WTC11 (cell line): ENCODE data around the gene CTSO. TPM values are rescaled to one million over a fixed set of nuclear protein-coding genes. Genes with fewer than 3 reads are reported as not detected.
A peak's percentile ranks its signal among the peaks of the same experiment; 100 is the strongest.

Source experiments
- ATAC-seq: fragments of 200-7000 bp; cut with Tn5 transposase; 2 replicates; pipeline ENCODE4 v1.10.0; 2021; ENCODE audit warnings: mild to moderate bottlenecking, moderate library complexity
- CTCF ChIA-PET: fragments of 300-600 bp; sonication (Branson Sonifier 250); formaldehyde crosslinking; loops from one replicate; lab custom pipeline; 2021; ENCODE audit warnings: antibody characterized with exemption; lab: Charles Lee
- POLR2A ChIA-PET: fragments of 350-600 bp; sonication (Branson Sonifier 250); formaldehyde crosslinking; loops from one replicate; lab custom pipeline; 2021; ENCODE audit warnings: antibody characterized with exemption; lab: Charles Lee
- DNase-seq: peaks from one replicate; pipeline ENCODE4 v3.0.0; 2021; ENCODE audit warnings: low spot score
- H3K27ac Mint-ChIP-seq: 2 replicates; pipeline ENCODE4 v1.8.0; 2021; ENCODE audit warnings: mixed read lengths
- H3K27me3 Mint-ChIP-seq: 2 replicates; pipeline ENCODE4 v1.8.0; 2021; ENCODE audit warnings: low read depth, mild to moderate bottlenecking, moderate library complexity, mixed read lengths
- H3K36me3 Mint-ChIP-seq: 2 replicates; pipeline ENCODE4 v1.8.0; 2021; ENCODE audit warnings: mixed read lengths
- H3K4me1 Mint-ChIP-seq: 2 replicates; pipeline ENCODE4 v1.8.0; 2022; ENCODE audit warnings: mixed read lengths
- H3K4me3 Mint-ChIP-seq: 2 replicates; pipeline ENCODE4 v1.8.0; 2021; ENCODE audit warnings: mild to moderate bottlenecking, moderate library complexity, mixed read lengths
- H3K9me3 Mint-ChIP-seq: 2 replicates; pipeline ENCODE4 v1.8.0; 2021; ENCODE audit warnings: mixed read lengths
- CREB1 ChIP-seq: sonication (generic); formaldehyde crosslinking; IDR thresholded peaks from 2 replicates; pipeline ENCODE4 v1.8.0; 2023; ENCODE audit warnings: mild to moderate bottlenecking, missing genetic modification reagents
- ETV6 ChIP-seq: sonication (generic); formaldehyde crosslinking; IDR thresholded peaks from 2 replicates; pipeline ENCODE4 v1.8.1; 2022; ENCODE audit warnings: mild to moderate bottlenecking, missing genetic modification reagents
- FOXJ3 ChIP-seq: sonication (generic); formaldehyde crosslinking; IDR thresholded peaks from 2 replicates; pipeline ENCODE4 v1.9.0; 2021; ENCODE audit warnings: missing genetic modification reagents, mild to moderate bottlenecking, borderline replicate concordance
- FOXK1 ChIP-seq: sonication (generic); formaldehyde crosslinking; IDR thresholded peaks from 2 replicates; pipeline ENCODE4 v1.8.0; 2022; ENCODE audit warnings: mild to moderate bottlenecking, moderate library complexity, missing genetic modification reagents
- IRF2 ChIP-seq: sonication (generic); formaldehyde crosslinking; IDR thresholded peaks from 2 replicates; pipeline ENCODE4 v1.8.0; 2022; ENCODE audit warnings: low read depth, missing genetic modification reagents, borderline replicate concordance
- KAT7 ChIP-seq: sonication (generic); formaldehyde crosslinking; IDR thresholded peaks from 2 replicates; pipeline ENCODE4 v1.8.1; 2023; ENCODE audit warnings: missing genetic modification reagents, mild to moderate bottlenecking, borderline replicate concordance
- MYBL2 ChIP-seq: sonication (generic); formaldehyde crosslinking; IDR thresholded peaks from 2 replicates; pipeline ENCODE4 v1.8.1; 2023; ENCODE audit warnings: mild to moderate bottlenecking, moderate library complexity, missing genetic modification reagents
- NFYB ChIP-seq: sonication (generic); formaldehyde crosslinking; conservative IDR thresholded peaks from 2 replicates; pipeline ENCODE4 v1.8.0; 2022; ENCODE audit warnings: low read depth, missing genetic modification reagents
- NR2C2 ChIP-seq: sonication (generic); formaldehyde crosslinking; IDR thresholded peaks from 2 replicates; pipeline ENCODE4 v1.8.0; 2022; ENCODE audit warnings: mild to moderate bottlenecking, missing genetic modification reagents
- OVOL2 ChIP-seq: fragments of 250-450 bp; sonication (Bioruptor Pico); IDR thresholded peaks from 2 replicates; pipeline ENCODE4 v1.9.0; 2021; ENCODE audit warnings: mild to moderate bottlenecking, borderline replicate concordance
- ZBTB21 ChIP-seq: sonication (generic); formaldehyde crosslinking; IDR thresholded peaks from 2 replicates; pipeline ENCODE4 v1.8.1; 2023; ENCODE audit warnings: mild to moderate bottlenecking, missing genetic modification reagents, borderline replicate concordance
- ZNF219 ChIP-seq: sonication (generic); formaldehyde crosslinking; IDR thresholded peaks from 2 replicates; pipeline ENCODE4 v1.8.0; 2023; ENCODE audit warnings: missing genetic modification reagents, mild to moderate bottlenecking, borderline replicate concordance
- ZNF423 ChIP-seq: fragments of 250-450 bp; sonication (Bioruptor Pico); IDR thresholded peaks from 2 replicates; pipeline ENCODE4 v2.1.2; 2022; ENCODE audit warnings: mild to moderate bottlenecking, moderate library complexity
- total RNA-seq: library from RNA; stranded (reverse); gene quantifications from 3 replicates; pipeline ENCODE4 v1.2.3, GENCODE V29; 2021
- TF ChIP-seq, protein P1 (sequence below): sonication (generic); formaldehyde crosslinking; IDR thresholded peaks from 2 replicates; pipeline ENCODE4 v1.8.1; 2022; ENCODE audit warnings: mild to moderate bottlenecking, missing genetic modification reagents, moderate library complexity, borderline replicate concordance
- TF ChIP-seq, protein P2 (sequence below): fragments of 250-450 bp; sonication (Bioruptor Pico); IDR thresholded peaks from 2 replicates; pipeline ENCODE4 v1.9.0; 2021; ENCODE audit warnings: mild to moderate bottlenecking
- TF ChIP-seq, protein P3 (sequence below): sonication (generic); formaldehyde crosslinking; IDR thresholded peaks from 2 replicates; pipeline ENCODE4 v1.8.1; 2023; ENCODE audit warnings: mild to moderate bottlenecking, missing genetic modification reagents, borderline replicate concordance
- TF ChIP-seq, protein P4 (sequence below): sonication (generic); formaldehyde crosslinking; IDR thresholded peaks from 2 replicates; pipeline ENCODE4 v1.8.1; 2023; ENCODE audit warnings: mild to moderate bottlenecking, missing genetic modification reagents, moderate library complexity
- TF ChIP-seq, protein P5 (sequence below): fragments of 200-600 bp; IDR thresholded peaks from 2 replicates; pipeline ENCODE4 v1.8.0; 2022; ENCODE audit warnings: antibody characterized with exemption
- TF ChIP-seq, protein P6 (sequence below): fragments of 250-450 bp; sonication (Bioruptor Pico); IDR thresholded peaks from 2 replicates; pipeline ENCODE4 v2.1.2; 2022; ENCODE audit warnings: mild to moderate bottlenecking, moderate library complexity
- TF ChIP-seq, protein P7 (sequence below): sonication (generic); formaldehyde crosslinking; IDR thresholded peaks from 2 replicates; pipeline ENCODE4 v1.8.1; 2022; ENCODE audit warnings: low read depth, mild to moderate bottlenecking, moderate library complexity, missing genetic modification reagents, borderline replicate concordance

Gene CTSO
- total RNA-seq, 1 experiment from 2014 or later: 1.2 TPM

DNA sequence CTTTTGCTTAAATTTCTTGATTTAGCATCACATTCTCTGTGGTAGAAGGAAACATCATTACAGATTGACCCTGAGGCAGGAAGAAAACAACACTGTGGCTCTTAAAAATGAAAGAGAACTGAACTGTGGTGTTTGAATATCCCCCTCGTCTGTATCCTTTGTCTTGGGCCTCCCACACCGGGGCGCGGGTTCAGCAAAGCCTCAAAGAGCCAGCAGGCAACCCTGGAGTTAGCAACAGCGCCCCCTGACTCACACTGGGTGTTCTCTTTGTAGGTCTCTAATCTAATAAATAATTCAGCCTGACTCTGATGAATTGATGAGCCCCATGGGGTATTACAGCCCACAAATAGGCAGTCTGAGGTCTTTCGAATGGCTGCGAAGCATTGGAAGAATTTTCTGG, 46.1 kb upstream of the CTSO start:
- CTCF ChIA-PET: interaction anchor here (0.6 to 1.2 kb wide), 2 partner anchors 13 to 83 kb away, joined by 3 to 4 read pairs; no protein-coding TSS in a partner anchor
- TF ChIP-seq ZNF219 (CRISPR knock-in tag): no peak
- TF ChIP-seq, protein P1, sequence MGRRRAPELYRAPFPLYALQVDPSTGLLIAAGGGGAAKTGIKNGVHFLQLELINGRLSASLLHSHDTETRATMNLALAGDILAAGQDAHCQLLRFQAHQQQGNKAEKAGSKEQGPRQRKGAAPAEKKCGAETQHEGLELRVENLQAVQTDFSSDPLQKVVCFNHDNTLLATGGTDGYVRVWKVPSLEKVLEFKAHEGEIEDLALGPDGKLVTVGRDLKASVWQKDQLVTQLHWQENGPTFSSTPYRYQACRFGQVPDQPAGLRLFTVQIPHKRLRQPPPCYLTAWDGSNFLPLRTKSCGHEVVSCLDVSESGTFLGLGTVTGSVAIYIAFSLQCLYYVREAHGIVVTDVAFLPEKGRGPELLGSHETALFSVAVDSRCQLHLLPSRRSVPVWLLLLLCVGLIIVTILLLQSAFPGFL (CRISPR knock-in tag): no peak
- no peak for TF ChIP-seq IRF2
- TF ChIP-seq, protein P2, sequence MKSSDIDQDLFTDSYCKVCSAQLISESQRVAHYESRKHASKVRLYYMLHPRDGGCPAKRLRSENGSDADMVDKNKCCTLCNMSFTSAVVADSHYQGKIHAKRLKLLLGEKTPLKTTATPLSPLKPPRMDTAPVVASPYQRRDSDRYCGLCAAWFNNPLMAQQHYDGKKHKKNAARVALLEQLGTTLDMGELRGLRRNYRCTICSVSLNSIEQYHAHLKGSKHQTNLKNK (CRISPR knock-in tag): no peak
- no peak for TF ChIP-seq NR2C2 (CRISPR knock-in tag)
- TF ChIP-seq, protein P3, sequence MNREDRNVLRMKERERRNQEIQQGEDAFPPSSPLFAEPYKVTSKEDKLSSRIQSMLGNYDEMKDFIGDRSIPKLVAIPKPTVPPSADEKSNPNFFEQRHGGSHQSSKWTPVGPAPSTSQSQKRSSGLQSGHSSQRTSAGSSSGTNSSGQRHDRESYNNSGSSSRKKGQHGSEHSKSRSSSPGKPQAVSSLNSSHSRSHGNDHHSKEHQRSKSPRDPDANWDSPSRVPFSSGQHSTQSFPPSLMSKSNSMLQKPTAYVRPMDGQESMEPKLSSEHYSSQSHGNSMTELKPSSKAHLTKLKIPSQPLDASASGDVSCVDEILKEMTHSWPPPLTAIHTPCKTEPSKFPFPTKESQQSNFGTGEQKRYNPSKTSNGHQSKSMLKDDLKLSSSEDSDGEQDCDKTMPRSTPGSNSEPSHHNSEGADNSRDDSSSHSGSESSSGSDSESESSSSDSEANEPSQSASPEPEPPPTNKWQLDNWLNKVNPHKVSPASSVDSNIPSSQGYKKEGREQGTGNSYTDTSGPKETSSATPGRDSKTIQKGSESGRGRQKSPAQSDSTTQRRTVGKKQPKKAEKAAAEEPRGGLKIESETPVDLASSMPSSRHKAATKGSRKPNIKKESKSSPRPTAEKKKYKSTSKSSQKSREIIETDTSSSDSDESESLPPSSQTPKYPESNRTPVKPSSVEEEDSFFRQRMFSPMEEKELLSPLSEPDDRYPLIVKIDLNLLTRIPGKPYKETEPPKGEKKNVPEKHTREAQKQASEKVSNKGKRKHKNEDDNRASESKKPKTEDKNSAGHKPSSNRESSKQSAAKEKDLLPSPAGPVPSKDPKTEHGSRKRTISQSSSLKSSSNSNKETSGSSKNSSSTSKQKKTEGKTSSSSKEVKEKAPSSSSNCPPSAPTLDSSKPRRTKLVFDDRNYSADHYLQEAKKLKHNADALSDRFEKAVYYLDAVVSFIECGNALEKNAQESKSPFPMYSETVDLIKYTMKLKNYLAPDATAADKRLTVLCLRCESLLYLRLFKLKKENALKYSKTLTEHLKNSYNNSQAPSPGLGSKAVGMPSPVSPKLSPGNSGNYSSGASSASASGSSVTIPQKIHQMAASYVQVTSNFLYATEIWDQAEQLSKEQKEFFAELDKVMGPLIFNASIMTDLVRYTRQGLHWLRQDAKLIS (CRISPR knock-in tag): 0 out of 2 replicates have a peak, but pooled peaks have one; percentile 41
- TF ChIP-seq, protein P4, sequence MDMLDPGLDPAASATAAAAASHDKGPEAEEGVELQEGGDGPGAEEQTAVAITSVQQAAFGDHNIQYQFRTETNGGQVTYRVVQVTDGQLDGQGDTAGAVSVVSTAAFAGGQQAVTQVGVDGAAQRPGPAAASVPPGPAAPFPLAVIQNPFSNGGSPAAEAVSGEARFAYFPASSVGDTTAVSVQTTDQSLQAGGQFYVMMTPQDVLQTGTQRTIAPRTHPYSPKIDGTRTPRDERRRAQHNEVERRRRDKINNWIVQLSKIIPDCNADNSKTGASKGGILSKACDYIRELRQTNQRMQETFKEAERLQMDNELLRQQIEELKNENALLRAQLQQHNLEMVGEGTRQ: no peak
- TF ChIP-seq, protein P5, sequence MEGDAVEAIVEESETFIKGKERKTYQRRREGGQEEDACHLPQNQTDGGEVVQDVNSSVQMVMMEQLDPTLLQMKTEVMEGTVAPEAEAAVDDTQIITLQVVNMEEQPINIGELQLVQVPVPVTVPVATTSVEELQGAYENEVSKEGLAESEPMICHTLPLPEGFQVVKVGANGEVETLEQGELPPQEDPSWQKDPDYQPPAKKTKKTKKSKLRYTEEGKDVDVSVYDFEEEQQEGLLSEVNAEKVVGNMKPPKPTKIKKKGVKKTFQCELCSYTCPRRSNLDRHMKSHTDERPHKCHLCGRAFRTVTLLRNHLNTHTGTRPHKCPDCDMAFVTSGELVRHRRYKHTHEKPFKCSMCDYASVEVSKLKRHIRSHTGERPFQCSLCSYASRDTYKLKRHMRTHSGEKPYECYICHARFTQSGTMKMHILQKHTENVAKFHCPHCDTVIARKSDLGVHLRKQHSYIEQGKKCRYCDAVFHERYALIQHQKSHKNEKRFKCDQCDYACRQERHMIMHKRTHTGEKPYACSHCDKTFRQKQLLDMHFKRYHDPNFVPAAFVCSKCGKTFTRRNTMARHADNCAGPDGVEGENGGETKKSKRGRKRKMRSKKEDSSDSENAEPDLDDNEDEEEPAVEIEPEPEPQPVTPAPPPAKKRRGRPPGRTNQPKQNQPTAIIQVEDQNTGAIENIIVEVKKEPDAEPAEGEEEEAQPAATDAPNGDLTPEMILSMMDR: peak; percentile 51; the same call in 1 of the 2 replicates
- TF ChIP-seq, protein P6, sequence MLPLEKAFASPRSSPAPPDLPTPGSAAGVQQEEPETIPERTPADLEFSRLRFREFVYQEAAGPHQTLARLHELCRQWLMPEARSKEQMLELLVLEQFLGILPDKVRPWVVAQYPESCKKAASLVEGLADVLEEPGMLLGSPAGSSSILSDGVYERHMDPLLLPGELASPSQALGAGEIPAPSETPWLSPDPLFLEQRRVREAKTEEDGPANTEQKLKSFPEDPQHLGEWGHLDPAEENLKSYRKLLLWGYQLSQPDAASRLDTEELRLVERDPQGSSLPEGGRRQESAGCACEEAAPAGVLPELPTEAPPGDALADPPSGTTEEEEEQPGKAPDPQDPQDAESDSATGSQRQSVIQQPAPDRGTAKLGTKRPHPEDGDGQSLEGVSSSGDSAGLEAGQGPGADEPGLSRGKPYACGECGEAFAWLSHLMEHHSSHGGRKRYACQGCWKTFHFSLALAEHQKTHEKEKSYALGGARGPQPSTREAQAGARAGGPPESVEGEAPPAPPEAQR (CRISPR knock-in tag): no peak
- TF ChIP-seq FOXJ3: no peak
- 0 out of 2 replicates have a peak, but pooled peaks have one; percentile 31 for TF ChIP-seq ETV6 (CRISPR knock-in tag)
- TF ChIP-seq CREB1 (CRISPR knock-in tag): 0 out of 2 replicates have a peak, but pooled peaks have one; percentile 27
- TF ChIP-seq ZNF423 (CRISPR knock-in tag): peak; percentile 51; the same call in 1 of the 2 replicates
- TF ChIP-seq KAT7: no peak
- no peak for TF ChIP-seq MYBL2 (CRISPR knock-in tag)
- TF ChIP-seq OVOL2 (CRISPR knock-in tag): no peak
- TF ChIP-seq ZBTB21 (CRISPR knock-in tag): no peak
- TF ChIP-seq, protein P7, sequence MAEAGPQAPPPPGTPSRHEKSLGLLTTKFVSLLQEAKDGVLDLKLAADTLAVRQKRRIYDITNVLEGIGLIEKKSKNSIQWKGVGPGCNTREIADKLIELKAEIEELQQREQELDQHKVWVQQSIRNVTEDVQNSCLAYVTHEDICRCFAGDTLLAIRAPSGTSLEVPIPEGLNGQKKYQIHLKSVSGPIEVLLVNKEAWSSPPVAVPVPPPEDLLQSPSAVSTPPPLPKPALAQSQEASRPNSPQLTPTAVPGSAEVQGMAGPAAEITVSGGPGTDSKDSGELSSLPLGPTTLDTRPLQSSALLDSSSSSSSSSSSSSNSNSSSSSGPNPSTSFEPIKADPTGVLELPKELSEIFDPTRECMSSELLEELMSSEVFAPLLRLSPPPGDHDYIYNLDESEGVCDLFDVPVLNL: no peak
- TF ChIP-seq NFYB (CRISPR knock-in tag): no peak
- peak; percentile 36; the same call in 1 of the 2 replicates for TF ChIP-seq FOXK1
- TF ChIP-seq, all 79 proteins: peak for 6
- POLR2A ChIA-PET: no interaction called here
- H3K9me3 Mint-ChIP-seq: peaks cover 9% of the 10 kb centered on the region
- peaks cover 8% of the 10 kb centered on the region for H3K36me3 Mint-ChIP-seq
- H3K27me3 Mint-ChIP-seq: peaks cover 96% of the 10 kb centered on the region
- H3K27ac Mint-ChIP-seq: no peak overlapping the region
- peaks cover 4% of the 10 kb centered on the region for H3K4me1 Mint-ChIP-seq
- DNase-seq (peak; percentile 88), ATAC-seq (peak; percentile 100)
- no peak overlapping the region for H3K4me3 Mint-ChIP-seq
